Urothelium cell line (cell line): ENCODE results near the gene GNAT1.

Experiments used
- DNase-seq: peaks from one replicate; pipeline ENCODE4 v3.0.0; 2011; ENCODE audit warnings: low spot score, mixed read lengths
- FAIRE-seq: peaks from 2 replicates; lab custom pipeline; 2011; peaks lifted over from hg19 to GRCh38; lab: Jason Lieb, UNC

Gene GNAT1

DNA sequence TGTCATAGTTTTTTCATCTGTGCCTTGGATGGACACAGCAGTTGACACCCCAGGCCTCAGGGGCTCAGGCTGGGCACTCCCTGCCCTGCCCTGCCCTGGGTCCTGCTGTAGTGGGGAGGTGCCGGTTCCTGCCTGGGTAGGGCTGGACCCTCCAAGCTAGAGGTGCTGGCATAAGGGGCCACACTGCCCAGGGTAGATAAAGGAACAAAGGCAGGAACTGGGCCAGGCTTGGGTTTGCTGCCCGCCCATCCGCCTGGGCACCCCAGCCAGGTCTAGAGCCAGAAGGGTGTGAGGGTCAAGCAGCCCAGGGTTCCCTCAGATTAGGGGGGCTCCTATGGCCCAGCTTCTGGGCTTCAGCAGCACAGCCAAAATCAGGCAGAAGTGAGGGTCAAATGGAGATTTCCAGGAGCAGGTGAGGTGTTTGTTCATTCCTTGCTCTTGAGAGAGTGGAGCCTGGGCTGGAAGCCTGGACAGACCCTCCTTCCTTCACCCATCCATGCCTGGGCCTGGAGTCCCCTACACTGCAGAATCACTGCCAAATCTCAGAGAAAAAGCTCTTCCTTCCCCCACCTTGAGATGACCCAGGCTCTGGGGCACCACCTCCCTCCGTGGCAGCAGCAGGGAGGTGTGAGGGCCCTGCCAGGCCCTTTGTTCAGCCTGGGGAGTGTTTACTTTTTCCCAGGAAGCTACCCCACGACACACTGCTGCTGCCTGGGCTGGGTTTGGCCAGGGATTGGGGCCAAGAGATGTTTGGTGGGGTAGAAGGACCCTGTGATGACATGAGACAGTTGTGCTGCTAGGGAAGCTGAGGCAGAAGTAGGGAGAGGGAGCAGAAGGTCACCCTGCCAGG, 29.2 kb upstream of the GNAT1 start:
- FAIRE-seq (peak; percentile 55), DNase-seq (no peak)

DNA sequence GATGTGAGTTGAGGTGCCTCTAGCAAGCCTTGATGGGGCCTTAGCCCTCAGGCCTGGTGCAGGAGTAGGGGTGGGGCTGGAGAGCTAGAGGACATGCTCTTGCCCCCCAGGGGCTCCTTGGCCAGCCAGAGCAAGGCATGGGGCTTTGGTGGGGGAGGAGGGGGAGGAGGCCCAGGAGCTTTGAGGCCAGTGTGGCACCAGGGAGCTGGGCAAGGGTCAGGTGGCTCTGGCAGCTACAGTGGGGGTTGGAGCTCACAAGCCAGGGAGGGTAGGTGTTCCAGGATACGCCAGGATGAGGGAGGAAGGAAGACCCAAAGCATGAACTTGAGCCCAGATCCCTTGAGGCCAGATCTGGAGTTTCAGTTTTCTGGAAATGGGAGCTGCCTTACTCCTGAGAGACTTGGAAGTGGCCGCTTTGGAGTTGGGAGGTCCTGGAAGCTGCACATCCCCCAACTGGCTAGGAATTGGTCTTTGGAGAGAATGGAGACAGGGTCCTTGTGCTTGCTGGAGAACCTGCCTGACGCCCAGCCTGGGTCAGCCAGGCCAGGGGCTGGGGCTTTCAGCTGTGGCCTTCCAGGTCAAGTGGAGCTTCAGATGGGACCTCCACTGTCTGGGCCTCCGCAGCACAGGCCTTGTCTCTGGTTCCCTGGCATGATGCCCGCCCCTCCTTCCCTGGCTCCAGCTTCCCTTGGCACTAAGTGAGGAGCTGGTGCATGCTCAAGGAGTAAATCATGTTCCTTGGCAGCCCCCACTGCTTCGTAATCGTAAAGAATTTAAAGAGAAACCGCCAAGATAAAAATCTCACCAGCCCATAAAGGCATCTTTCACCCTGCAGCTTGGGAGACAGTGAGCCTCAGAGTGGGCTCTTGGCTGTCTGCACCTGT, 27.6 kb upstream of the GNAT1 start:
- peak; percentile 88 for DNase-seq
- peak; percentile 66 for FAIRE-seq

DNA sequence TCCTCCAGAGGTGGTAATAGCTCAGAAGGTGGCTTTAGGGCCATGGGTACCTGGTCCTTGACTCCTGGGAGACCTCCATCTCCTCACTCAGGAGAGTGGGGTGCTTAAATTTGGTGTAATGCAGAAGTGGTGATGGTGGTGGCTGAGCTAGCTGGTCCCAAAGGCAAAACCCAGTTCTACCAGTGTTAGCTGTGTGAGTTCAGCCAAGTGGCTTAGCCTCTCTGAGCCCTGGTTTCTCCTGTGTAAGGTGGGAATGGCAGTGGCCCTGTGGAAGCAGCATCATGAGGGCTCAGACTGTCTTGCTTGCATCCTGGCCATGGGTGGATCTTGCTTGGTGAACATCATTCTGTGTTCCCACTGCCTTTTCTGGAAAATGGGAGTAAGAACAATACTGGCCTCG, 26.9 kb upstream of the GNAT1 start:
- FAIRE-seq (no peak), DNase-seq (no peak)

DNA sequence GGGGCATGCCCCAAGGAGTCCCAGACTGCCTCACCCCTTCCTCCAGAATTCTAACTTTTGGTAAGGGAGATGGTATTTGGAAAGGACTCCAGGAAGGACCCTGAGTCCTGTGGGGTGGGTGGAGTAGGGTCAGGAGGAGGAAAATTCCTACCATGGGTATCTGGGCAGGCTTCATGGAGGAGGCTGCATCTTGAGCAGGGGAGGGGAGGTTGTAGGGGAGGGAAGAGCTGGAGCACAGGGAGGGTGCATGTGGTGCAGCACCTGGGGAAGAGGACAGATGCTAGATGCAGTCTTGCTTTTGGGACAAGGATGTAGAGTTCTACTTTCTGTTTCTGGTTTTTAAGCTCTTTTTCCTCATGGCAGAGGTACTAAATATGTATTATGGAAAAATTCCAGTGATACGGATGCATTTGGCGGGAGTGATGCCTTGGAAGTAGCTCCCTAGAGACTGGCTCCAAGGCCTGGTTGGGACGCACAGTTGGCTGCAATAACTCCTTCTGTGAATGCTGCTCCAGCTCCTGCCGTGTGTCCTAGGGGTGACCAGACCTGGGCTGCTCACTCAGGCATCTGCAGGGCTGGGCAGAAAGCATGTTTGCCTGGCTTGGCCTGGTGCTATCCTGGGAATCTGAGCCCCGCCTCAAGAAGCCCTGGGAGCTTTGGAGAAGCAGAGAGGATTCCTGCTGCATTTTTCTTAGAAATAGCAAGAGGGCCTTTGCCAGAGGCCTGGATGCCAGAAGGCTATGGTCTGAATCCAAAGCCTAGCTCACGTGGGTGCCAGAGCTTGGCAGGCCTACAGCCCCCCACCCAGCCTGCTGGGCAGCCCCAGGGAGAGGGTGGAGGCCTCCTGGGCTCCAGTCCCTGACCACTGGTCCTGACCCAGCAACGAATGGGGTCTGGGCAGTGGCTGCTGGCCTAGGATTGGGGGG, 26.2 kb upstream of the GNAT1 start:
- DNase-seq, result peak; percentile 37

DNA sequence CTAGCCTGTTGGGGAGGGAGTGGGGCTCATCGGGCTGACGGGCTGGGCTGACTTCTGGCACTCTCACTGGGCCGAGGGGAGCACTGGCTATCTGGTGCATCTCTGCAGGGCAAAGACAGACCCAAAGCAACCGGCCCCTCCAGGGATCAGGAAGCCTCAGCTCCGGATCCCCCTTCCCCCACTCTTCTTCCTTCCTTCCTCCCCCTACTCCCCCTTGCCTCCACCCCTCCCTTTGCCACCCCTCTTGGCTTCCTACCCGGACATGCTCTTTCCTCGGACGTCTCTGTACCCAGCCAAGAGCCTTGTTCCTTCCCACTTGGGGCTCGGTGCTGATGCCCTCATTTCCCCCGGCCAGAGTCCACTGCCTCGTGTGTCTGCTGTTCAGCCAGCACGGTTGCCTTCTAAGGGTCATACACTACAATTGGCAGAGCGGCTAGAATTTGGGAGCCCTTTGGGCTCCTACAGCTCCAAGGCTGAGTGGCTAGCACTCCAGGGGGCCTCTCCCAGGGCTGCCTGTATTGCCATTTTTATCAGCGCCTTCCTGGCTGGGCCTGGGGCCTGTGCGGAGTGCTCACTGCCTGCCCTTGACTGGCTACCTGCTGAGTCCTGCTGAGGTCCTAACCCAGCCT, 25.4 kb upstream of the GNAT1 start:
- FAIRE-seq, result peak; percentile 13
- no peak for DNase-seq

More for the DNA sequence above, 26.2 kb upstream of the GNAT1 start:
- peak; percentile 35 for FAIRE-seq

DNA sequence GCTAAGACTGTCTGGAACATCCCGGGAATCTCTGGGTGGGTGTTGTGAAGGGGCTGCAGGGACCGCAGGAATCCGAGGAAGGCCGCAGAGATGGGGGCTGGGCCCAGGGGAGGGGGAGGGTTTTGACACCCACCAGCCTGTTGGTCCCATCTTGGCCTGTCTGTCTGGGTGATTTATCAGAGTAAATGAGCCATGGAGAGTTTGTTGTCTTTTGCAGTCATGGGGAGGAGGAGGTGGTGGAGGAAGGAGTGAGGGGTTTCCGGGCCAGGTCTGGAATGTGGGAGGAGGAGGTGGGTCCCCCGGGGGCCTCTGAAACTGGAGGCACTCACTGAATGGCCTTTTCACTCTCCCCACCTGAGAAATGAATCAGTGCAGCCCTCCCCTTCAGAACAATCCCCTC, 24.8 kb upstream of the GNAT1 start:
- DNase-seq (no peak), FAIRE-seq (no peak)

DNA sequence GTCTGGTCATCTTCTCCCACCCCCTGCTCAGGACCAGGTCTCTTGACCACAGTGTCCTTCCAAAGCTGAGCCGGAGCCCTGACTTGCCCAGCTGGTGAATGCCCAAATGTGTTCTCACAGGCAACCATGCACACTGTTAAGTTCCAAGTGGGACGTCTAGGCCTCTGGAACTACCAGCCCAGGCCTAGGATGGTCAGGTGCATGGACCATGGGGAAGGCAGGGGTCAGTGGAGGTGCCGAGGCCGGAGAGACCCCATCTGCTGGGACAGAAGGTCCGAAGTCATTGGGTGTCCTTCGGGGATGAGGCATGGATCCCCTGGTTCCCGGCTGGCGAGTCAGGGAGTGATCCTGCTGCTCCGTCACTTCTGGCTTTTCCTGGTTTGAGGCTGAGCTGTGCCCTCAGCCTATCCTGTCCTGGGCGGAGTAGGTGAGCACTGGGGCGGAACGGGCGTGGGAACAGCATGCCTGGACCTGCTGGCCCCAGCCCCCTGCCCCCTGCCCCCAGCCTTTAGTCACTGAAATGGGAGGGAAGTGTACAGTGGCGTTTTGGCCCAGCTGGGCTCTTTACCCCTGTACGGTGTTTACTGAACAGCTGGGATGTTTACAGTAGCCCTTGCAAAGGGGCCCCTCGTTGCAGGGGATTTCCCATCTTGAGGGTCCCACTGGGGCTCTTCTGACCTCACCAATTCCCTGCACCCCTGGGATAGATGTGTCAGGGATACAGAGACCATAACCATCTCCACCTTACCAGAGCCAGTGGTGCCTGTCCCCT, 24.2 kb upstream of the GNAT1 start:
- FAIRE-seq (peak; percentile 9), DNase-seq (peak; percentile 38)

DNA sequence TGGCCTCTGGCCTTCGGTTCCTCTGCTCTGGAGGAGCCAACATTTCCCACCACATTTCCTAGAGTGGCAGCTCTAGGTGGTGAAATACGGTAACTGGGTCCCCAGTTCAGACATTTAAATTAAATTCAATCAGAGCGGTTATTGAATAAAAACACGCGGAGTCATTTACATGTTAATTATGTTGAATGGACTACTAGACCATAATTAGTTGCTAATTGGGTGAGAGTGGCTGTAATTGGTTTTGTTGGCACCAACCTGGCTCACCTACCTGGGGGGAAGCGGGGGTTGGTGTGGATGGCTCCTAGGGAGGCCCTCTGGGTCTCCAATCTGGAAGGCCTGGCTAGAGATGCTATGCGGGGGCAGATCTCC, 23.6 kb upstream of the GNAT1 start:
- DNase-seq (no peak), FAIRE-seq (no peak)

DNA sequence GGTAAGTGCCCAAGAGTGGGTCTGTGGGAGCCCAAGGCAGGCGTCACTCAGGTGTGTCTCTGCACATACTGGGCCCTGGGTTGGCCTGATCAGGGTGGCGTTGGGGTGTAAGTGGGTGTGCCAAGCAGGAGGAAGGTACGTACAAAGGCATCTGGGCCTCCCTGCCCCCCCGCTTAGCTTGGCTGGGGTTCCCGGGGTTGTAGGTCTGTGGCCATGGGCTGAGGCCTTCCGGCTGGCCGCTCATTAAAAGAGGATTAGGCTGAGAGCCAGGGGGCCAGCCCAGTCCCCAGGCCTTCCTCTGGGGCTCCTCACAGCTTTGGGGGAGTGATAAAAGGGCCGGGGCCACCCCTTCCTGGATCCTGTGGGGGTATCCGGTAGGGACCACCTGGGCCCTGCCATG, 23.0 kb upstream of the GNAT1 start:
- no peak for FAIRE-seq

DNA sequence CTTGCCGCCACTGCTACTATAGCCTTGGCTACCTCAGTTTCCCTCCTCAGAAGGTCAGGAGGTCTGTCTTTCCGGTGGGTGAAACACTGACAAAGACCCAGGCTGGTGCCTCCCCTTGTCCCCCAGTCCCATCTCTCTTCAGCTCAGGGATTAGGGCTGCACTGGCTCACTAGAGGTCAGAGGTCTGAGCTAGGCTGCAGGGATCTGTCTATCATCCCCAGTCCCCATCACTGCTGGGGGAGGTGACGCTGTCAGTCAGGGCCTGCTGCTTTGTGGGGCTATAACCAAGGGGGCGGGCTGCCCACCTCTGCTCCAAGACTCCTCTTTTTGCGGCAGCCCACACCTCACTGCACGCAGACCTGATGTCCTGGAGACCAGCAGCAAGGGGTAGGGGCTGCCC, 22.6 kb upstream of the GNAT1 start:
- DNase-seq (no peak), FAIRE-seq (no peak)

More for the DNA sequence above, 23.0 kb upstream of the GNAT1 start:
- no peak for DNase-seq

DNA sequence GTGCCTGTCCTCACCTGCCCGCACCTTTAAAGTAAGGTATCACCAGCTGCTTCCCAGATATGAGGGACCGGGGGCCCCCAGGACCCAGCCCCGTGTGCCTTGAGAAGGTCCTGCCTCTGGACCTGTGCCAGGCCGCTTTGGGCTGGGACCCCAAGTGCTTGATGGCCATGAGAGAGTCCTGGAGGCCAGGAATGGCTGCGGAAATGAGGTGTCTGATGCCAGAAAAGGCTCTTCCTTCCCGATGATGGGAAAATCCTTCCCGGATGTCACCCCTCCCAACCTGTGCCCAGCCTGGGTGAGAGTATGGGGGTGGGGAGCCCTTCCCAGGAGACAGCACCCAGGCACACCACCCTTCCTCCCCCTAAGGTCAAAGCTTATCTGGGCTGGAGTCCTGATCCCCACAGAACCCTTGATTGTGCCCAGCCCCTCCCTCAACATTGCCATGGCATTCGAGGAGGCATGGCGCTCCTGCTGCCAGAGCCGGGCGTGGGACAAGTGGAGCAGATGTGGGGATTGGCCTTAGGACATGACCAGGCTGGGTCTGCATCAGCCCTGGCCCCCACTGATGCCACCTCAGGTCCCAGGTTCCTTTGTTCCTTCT, 22.1 kb upstream of the GNAT1 start:
- DNase-seq, result no peak
- no peak for FAIRE-seq

DNA sequence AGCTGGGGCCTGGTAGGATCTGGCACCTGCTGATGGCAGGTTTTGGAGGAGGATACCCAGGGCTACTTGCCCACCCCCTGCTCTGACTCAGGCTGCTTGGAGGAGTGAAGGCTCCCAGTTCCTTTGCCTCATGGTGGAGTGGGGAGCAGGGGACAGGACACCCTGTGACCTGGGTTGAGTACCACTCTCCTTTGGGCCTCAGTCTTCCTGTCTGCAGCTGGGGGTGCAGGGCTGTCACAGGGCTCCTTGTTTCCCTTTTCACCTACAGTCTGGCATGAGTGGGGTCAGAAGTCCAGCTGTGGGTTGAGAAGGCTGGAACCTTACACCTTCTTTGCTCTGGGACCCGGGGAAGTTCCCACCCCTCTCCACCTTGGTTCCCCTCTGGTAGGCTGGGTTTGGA, 21.6 kb upstream of the GNAT1 start:
- FAIRE-seq (no peak), DNase-seq (no peak)

DNA sequence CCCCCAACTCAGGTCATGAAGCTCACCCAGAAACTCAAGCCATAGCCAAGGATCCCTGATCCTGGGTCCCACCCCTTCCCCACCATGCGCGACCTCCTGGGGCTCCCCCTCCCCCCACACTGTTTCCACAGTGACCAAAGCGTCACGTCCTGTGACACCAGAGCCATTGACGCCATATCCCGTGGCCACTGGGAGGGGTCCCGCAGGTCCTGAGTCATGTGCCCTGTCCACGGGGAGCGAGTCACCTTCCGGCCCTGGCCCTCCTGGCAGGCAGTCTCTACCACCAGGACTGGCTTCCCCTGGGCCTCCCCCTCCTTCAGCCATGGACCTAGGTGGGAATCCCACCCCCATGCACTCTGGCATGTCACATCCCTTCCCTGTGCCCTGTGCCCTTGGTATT, 20.7 kb upstream of the GNAT1 start:
- no peak for FAIRE-seq
- DNase-seq, result peak; percentile 52

DNA sequence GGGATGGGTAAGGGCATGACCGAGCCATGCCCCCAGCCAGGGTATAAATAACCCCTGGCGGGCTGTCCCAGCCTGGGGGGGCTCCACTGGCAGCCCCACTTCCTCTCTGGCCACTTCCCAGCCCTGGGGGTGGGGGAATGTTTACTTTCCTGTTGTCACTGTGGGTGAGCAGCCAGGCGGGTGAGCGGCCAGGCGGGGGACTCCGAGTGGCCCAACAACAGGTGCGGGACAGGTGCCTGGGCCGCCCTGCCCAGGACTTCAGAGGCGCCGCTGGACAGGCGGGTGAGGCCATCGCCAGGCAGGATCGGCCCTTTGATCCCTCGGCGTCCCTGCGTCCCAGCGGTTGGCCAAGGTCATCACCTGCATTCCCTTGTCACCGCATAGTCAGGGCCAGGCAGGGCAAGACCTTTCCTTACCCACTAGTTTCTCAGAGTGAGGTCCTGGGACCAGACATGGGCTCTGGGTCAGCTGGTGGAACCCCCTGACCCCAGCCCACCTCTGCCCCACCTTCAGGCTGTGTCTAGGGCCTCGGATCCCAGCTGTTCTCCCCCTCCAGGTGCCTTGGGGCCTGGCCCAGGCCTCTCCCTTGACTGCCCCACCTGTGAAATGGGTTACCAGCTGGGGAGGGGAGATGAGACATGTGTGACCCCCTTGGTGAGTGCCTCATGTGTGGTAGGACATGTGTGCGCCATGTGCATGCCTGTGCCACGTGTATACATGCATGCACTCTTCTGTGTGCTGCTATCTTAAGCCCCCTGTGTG, 19.7 kb upstream of the GNAT1 start:
- FAIRE-seq (peak; percentile 59), DNase-seq (no peak)

DNA sequence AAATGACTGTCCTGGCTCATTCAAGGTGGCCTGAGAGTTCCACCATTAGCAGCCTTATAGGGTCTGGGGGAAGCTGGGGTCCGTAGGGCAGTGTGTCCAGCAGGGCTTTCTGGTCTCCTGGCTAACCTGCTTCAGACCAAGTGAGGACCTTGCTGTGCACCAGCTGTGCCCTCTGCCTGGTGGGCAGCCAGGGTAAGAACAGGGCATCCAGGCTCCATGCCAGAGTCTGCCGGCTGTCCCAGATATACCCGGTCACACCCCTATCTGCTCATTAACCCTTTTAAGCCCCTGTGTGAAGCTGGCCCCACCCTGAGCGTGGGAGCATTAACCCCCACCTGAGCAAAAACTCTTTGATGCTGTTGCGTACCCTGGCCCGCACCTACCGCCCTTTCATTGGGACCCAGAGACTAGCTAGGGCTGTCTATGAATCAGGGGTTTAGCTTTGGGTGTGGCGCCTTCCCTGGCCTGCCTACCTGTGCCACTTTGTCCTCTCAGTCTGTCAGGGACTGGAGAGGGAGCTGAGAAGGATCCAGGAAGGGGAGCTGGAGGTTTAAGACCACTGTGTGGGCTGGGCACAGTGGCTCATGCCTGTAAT, 18.7 kb upstream of the GNAT1 start:
- DNase-seq, result no peak
- no peak for FAIRE-seq

DNA sequence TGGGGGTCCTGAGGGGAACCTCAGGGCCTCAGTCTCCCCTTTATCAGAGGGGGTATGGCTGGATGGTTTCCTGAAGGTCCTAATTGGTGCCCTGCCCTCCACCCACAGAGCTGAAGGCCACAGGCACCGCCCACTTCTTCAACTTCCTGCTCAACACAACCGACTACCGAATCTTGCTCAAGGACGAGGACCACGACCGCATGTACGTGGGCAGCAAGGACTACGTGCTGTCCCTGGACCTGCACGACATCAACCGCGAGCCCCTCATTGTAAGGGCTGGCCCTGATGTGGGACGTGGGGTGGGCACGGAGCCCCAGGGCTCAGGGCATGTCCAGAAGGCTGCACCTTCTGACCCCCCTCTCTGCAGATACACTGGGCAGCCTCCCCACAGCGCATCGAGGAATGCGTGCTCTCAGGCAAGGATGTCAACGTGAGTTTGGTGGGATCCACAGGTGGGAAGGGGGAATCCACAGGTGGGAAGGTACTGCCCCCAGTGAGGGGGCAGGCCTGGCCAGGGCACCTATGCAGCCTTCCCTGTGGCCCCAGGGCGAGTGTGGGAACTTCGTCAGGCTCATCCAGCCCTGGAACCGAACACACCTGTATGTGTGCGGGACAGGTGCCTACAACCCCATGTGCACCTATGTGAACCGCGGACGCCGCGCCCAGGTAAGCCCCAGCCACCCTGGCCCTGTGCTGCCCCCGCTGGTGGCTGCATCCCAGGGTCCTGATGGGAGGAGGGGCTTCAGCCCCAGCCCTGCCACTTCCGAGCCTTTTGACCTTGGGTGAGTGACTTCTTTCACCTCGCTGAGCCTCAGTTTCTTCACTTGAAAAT, 17.5 kb upstream of the GNAT1 start:
- DNase-seq (no peak), FAIRE-seq (peak; percentile 37)

DNA sequence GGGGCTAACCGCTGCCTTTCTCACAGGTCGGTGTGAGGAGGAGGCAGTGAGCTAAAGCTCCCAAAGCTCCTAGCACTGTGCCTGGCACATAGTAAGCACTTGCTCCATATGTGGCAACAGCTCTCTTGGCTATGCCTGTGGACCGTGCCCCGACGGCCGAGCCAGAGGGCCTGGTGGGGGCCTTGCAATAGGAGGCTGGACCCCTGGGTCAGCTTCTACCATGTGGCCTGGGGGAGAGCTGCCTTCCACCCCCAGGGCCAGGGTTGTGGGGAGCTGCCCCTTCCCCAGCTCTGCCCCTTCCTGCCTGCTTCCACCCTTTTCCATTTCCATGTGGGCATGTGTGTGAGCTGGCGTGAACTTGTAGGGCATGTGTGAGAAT, 16.9 kb upstream of the GNAT1 start:
- DNase-seq (no peak), FAIRE-seq (no peak)
